Kidney (tissue), 14 donors: ENCODE measurements around the gene C22orf15. TPM values are rescaled to one million over a fixed set of nuclear protein-coding genes. Genes with fewer than 3 reads are reported as not detected.

Experiments used
- DNase-seq, 5 donors: peaks; one replicate each; pipeline ENCODE4 v3.0.0-alpha.2; 2013 to 2020
- FAIRE-seq: peaks from 2 replicates; lab custom pipeline; 2012; peaks lifted over from hg19 to GRCh38; lab: Jason Lieb, UNC
- H3K27ac ChIP-seq, 2 donors: one replicate each; pipeline ENCODE4 v1.7.0; 2013; ENCODE audit warnings: low read depth in 2 of 2, low read length in 2 of 2, inconsistent platforms in 1 of 2
- H3K27me3 ChIP-seq: one replicate; pipeline ENCODE4 v1.7.1; 2013; ENCODE audit warnings: low read length, inconsistent platforms; ENCODE audit not compliant: control insufficient read depth, insufficient read depth
- H3K36me3 ChIP-seq, 3 donors: one replicate each; pipeline versions ENCODE4 v1.7.0 to v1.7.1; 2013; ENCODE audit warnings: low read length in 3 of 3, control low read depth in 1 of 3, inconsistent platforms in 1 of 3; ENCODE audit not compliant: insufficient read depth in 3 of 3, control insufficient read depth in 2 of 3
- H3K4me1 ChIP-seq, 3 donors: one replicate each; pipeline versions ENCODE4 v1.7.0 to v1.7.1; 2013; ENCODE audit warnings: low read length in 3 of 3, inconsistent platforms in 1 of 3, low read depth in 1 of 3; ENCODE audit not compliant: control insufficient read depth in 2 of 3, insufficient read depth in 2 of 3
- H3K4me3 ChIP-seq, 3 donors: one replicate each; pipeline versions ENCODE4 v1.7.0 to v1.8.1; 2013; ENCODE audit warnings: low read length in 3 of 3, control low read depth in 1 of 3, inconsistent platforms in 1 of 3
- H3K9ac ChIP-seq, 3 donors: one replicate each; pipeline versions ENCODE4 v1.7.0 to v1.7.1; 2013; ENCODE audit warnings: low read length in 3 of 3, control low read depth in 1 of 3, inconsistent platforms in 1 of 3
- H3K9me3 ChIP-seq, 3 donors: one replicate each; pipeline versions ENCODE4 v1.7.0 to v1.7.1; 2013; ENCODE audit warnings: low read length in 3 of 3, control low read depth in 1 of 3, inconsistent platforms in 1 of 3; ENCODE audit not compliant: control insufficient read depth in 2 of 3, insufficient read depth in 1 of 3
- CTCF ChIP-seq: IDR thresholded peaks from 3 replicates; pipeline ENCODE4 v1.5.1; 2012; ENCODE audit warnings: mild to moderate bottlenecking, moderate library complexity, borderline replicate concordance; ENCODE audit not compliant: insufficient read depth; ENCODE audit errors: extremely low read depth
- intact Hi-C: fragments of 100-400 bp; cut with DNase I; formaldehyde crosslinking; loops from one replicate; pipeline ENCODE4 v1.11.1; 2022
- polyA plus RNA-seq: library from polyadenylated mRNA; stranded (reverse); fragments of 350-450 nt; fragmentation: Illumina TruSeq; extraction: RNeasy Lipid Tissue Mini Kit (QIAGEN cat#74804); gene quantifications from one replicate; pipeline ENCODE4 v1.2.3, GENCODE V29; 2014; ENCODE audit warnings: low read depth, low replicate concordance; ENCODE audit not compliant: insufficient read depth
- total RNA-seq: library from RNA; stranded (reverse); fragmentation: NEBNext Ultra II Directional; extraction: Animal tissue kit (Norgen Biotek cat#: 25700); gene quantifications from one replicate; pipeline ENCODE4 v1.2.1, GENCODE V29; 2021
- donor health status: control.
- donor health status: control.
- donor health status: control.
- donor health status: control.
- donor health status: control.
- donor health status: DM: yes; HTN: yes; CAD: no.
- donor health status: Normal renal cell carcinoma (clear cell type).

C22orf15 gene
- total and polyA plus RNA-seq, 2 donors from 2014 or later = not detected

GRCh38 chr22:23772649-23773473 lies 10.1 kb downstream of the C22orf15 start, which contains the start of gene MMP11:
Gene MMP11, plus strand, starts transcription at chr22:23772849. Its CDS starts 22 bp downstream, at chr22:23772871.
- Histone ChIP-seq H3K27ac (no peak within 1 kb of the TSS), H3K4me3 (peak within 1 kb of the TSS; percentile 20 to 57 (median 44)), H3K4me1 (peaks cover 0 to 29% (median 14%) of the 10 kb centered on the region in 3 donors), H3K9ac (peak within 1 kb of the TSS in 2 of 3 donors; percentile 8 to 51), H3K27me3 (no peaks in the 10 kb centered on the region), H3K36me3 (no peaks in the 10 kb centered on the region), H3K9me3 (no peaks in the 10 kb centered on the region)
- no peak for TF ChIP-seq CTCF
- DNase-seq (peak; percentile 64 to 91 (median 85)), FAIRE-seq (no peak)
- intact Hi-C loops = loop anchor here (10.0 kb wide), 1 partner anchor 72 kb away; no protein-coding TSS in a partner anchor

- intact Hi-C loops = loop anchor here (10.0 kb wide), 1 partner anchor 71 kb away; no protein-coding TSS in a partner anchor
- Histone ChIP-seq H3K4me1 (peaks cover 0 to 29% (median 17%) of the 10 kb centered on the region in 3 donors), H3K4me3 (peak overlapping the region; percentile 20 to 57 (median 41)), H3K9me3 (no peaks in the 10 kb centered on the region), H3K27me3 (no peaks in the 10 kb centered on the region), H3K27ac (no peak overlapping the region), H3K36me3 (no peaks in the 10 kb centered on the region), H3K9ac (peak overlapping the region in 2 of 3 donors; percentile 8 to 26)
- TF ChIP-seq CTCF = no peak
- no peak for FAIRE-seq
- peak in 1 of 5 donors; percentile 53 for DNase-seq
Measured at GRCh38 chr22:23773483-23774113, 10.8 kb downstream of the C22orf15 start.

DNA sequence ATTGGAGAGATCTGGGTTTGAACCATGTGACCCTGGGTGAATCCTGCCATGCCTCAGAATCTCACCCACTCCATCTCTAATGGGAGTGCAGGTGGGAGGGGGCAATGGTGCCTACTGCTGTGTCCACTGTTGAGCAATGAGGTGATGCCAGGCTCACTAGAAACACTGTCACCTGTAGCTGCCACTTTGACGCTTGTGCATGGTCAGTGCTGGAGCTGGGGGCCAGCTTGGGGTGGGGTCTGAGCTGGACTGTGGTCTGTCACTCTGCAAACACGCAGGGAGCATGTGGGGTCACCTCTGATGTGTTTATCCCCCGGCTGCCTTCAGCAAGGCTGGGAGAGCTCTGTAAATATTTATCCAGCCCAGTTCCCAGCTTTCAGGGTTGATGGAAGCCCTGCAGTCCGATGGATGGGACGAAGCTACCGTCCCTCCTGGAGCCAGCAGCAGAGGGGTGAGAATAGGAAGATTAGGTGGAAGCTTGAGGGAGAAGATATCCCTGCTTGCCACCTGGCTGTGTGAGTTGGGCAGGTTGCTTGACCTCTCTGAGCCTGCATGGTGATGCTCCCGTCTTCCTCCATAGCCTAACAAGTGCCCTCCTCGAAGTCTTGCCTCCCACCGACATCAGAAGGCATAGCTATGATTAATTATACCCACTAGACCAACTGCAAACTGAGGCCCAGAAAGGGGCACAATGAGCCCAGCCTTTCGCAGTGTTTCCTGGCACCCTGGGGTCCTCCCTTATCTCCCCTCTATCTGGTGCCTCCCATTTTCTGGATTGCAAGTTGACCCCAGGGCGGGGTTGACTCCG lies 11.5 kb downstream of the C22orf15 start:
- H3K9ac ChIP-seq = peak overlapping the region in 1 of 3 donors; percentile 26
- TF ChIP-seq CTCF = no peak
- no peak overlapping the region for H3K27ac ChIP-seq
- no peaks in the 10 kb centered on the region for H3K9me3 ChIP-seq
- H3K36me3 ChIP-seq = no peaks in the 10 kb centered on the region
- FAIRE-seq = no peak
- H3K27me3 ChIP-seq = no peaks in the 10 kb centered on the region
- peak in 1 of 5 donors; percentile 53 for DNase-seq
- intact Hi-C loops = loop anchor here (10.0 kb wide), 1 partner anchor 70 kb away; no protein-coding TSS in a partner anchor
- H3K4me3 ChIP-seq = no peak overlapping the region
- peaks cover 0 to 29% (median 17%) of the 10 kb centered on the region in 3 donors for H3K4me1 ChIP-seq
